Posterior vena cava (tissue), 2 donors: ENCODE results near the gene SUSD3. TPM values are rescaled to one million over a fixed set of nuclear protein-coding genes. Genes with fewer than 3 reads are reported as not detected.
A peak's percentile ranks its signal among the peaks of the same experiment; 100 is the strongest.

Source experiments
- DNase-seq: peaks from one replicate; pipeline ENCODE4 v3.0.0-alpha.2; 2020; ENCODE audit warnings: low spot score
- intact Hi-C, 2 donors: fragments of 100-400 bp; cut with DNase I; formaldehyde crosslinking; loops; one replicate each; pipeline versions ENCODE4 v1.14.1 to v1.14.2; 2022 to 2023
- total RNA-seq, 2 donors: library from RNA; stranded (reverse); fragmentation: NEBNext Ultra II Directional; extraction: Animal tissue kit (Norgen Biotek cat#: 25700); gene quantifications; one replicate each; pipeline ENCODE4 v1.2.1, GENCODE V29; 2021
- donor health status: DM: yes; HTN: yes; CAD: no.
- donor health status: DM: yes; HTN: yes; CAD: no.

SUSD3 gene
- total RNA-seq, 2 donors from 2014 or later = 1.4 to 5.2 TPM

- intact Hi-C loops = no loop called here
Measured at GRCh38 chr9:93064392-93065134, 6.1 kb downstream of the SUSD3 start.

DNA sequence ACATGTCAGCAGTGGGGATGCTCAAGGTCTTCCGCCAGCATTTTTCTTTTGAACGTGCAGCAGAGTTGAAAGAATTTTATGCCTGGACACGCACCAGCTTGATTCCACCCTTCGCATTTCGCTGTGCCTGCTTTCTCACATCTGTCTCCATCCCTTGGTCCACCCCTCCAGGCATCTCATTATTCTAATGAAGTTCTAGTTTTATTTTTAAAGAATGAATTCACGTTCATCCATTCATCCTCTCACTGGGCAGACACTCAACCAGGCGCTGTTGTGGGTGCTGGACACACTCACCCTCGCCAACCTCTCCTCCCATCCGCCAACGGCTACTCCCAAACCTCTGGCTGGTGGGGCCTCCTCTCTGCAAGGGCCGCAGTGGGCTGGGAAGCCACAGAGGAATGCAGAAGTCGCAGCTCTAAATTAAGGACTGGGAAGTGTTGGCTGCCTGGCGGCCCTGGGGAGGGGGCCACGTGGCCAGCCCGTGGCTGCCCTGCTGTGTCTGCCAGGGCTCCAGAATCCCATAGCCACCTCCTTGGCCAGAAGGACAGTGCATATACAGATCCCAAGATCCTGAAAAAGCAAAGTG, 6.7 kb downstream of the SUSD3 start:
- intact Hi-C loops = no loop called here
- DNase-seq = no peak

More at GRCh38 chr9:93064392-93065134, 6.1 kb downstream of the SUSD3 start:
- no peak for DNase-seq

- intact Hi-C loops = no loop called here
- DNase-seq = no peak
Measured at GRCh38 chr9:93066978-93067603, 8.6 kb downstream of the SUSD3 start.

GRCh38 chr9:93068956-93069355, 10.5 kb downstream of the SUSD3 start:
- intact Hi-C loops = no loop called here
- no peak for DNase-seq

GRCh38 chr9:93071464-93071863, 13.0 kb downstream of the SUSD3 start:
- DNase-seq = no peak
- intact Hi-C loops = no loop called here

DNA sequence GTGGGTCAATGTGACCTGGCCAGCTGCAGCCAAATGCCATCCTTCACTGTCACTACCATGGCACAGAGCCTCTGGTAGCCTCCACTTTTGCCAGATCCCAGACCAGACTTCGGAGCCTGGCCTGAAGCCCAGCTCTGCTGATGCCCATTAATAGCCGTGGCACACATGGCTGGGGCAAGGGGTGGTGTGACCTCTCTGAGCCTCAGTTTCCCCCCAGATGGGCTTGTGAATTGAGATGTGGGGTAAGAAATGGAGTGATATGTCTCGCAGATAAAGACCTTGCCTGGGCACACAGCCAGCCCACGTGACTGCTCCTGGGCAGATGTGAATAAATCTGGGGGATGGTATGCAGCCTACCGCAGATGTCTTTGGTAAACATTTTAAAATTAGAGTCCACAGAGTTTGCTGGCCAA, 13.9 kb downstream of the SUSD3 start:
- intact Hi-C loops = no loop called here
- no peak for DNase-seq

DNA sequence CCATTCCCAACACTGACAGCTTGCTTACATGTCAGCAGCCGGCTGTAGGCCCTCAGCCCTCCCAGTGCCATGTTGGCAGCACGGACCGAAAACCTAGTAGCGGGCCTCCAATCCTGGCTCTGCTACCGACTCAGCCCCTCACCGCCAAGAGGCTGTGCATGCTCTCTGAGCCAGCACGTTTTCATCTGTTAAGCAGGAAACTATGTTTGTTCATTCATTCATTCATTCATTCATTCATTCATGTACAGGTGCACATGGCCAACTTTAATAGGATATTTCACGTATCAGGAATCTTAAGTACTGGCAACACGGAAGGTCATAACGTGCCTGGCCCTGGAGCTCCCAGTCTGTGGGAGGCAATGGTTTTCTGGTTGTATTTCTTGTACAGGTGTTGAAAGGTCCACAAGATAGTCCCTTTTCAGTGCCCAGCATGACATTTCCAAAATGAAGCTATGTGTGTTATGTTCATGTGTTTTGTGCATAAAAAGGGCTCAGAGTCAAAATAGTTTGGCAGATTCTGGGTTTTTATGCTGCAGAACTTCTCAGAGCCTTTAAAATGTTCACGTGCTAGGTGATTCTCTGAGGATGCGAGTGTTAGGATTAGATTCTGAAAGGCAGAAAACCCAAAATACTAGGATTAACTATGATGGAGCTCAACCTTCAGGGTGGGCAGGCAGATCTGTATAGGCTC, 17.7 kb downstream of the SUSD3 start:
- no peak for DNase-seq
- intact Hi-C loops = no loop called here

GRCh38 chr9:93076792-93077128, 18.3 kb downstream of the SUSD3 start:
- intact Hi-C loops = no loop called here
- no peak for DNase-seq

DNA sequence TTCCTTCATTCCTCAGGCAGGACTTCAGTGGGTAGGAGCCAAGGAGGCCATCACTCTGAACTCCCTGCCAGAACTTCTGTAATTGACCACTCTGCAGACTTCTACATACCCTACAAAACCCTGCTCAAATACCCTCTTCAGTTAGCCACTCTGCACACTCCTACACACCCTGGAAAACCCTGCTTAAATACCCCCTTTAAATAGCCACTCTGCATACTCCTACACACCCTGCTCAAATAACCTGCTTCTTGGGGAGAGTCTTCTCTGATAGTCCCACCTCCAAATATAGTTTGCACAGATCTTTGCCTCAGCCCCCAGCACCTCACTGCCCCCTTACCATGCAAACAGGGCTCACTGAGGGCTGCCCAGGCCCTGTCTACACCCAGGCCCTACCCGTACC, 18.9 kb downstream of the SUSD3 start:
- intact Hi-C loops = no loop called here
- DNase-seq = no peak

- intact Hi-C loops = no loop called here
- DNase-seq = no peak
Measured at GRCh38 chr9:93077811-93078210, 19.3 kb downstream of the SUSD3 start.

GRCh38 chr9:93079371-93079770, 20.9 kb downstream of the SUSD3 start:
- intact Hi-C loops = no loop called here
- DNase-seq = peak; percentile 73

- intact Hi-C loops = no loop called here
- peak; percentile 49 for DNase-seq
Measured at GRCh38 chr9:93080406-93080805, 21.9 kb downstream of the SUSD3 start.

- intact Hi-C loops = no loop called here
- peak; percentile 58 for DNase-seq
Measured at GRCh38 chr9:93081081-93081529, 22.6 kb downstream of the SUSD3 start.

DNA sequence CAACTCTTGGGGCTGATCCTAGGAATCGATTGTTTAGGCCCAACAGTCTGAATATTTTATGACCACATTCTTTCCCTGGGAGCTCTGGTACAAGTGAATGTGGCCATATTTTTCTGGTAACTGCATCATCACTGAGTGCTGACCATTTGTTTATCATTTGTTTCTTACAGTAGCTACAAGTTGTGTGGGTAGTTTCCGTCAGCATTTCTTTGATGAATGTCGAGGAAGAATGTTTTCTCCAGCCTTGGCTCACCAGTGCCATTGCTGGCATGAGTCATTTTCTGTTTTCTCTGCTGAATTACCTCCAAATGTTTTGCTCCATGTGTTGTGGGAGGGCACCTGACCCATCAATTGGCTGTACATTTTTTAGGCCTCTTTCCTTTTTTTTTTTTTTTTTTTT, 23.4 kb downstream of the SUSD3 start:
- DNase-seq = no peak
- intact Hi-C loops = no loop called here

DNA sequence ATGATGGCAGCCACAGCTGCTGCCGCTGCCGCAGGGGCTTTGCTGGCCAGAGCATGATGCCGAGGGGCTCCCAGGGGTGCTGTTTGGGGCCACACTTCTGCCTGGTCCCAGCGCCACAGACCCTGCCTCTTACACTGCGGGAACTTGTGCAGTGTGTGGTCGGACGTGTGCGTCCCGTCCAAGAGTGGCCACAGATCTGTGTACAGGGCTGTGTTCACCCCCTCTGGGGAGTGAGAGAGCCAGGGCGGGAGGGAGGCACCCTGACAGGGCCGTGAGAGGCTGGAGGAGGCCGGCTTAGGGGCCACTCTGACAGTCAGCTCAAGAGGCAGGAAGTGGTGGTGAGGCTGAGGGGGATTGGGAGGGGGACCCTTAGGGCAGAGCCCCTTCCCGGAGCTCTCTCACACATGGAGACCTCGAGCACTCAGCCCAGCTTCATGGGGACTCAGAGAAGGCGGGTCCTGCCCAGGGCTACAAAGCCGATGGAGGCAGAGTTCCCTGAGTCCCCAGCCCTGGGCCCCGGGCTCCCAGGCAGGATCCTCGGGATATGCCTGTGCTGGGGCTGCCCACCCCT, 24.4 kb downstream of the SUSD3 start:
- intact Hi-C loops = no loop called here
- DNase-seq = peak; percentile 65

GRCh38 chr9:93083592-93084470, 25.3 kb downstream of the SUSD3 start:
- intact Hi-C loops = no loop called here
- peak; percentile 35 for DNase-seq

- peak; percentile 60 for DNase-seq
- intact Hi-C loops = no loop called here
Measured at GRCh38 chr9:93084471-93084881, 26.0 kb downstream of the SUSD3 start.

- peak; percentile 31 for DNase-seq
Measured at GRCh38 chr9:93085676-93086075, 27.2 kb downstream of the SUSD3 start.

More at GRCh38 chr9:93085676-93086075, 27.2 kb downstream of the SUSD3 start:
- intact Hi-C loops = no loop called here
